ENCODE measurements around the gene PRAMEF13. TPM values are rescaled to one million over a fixed set of nuclear protein-coding genes. Genes with fewer than 3 reads are reported as not detected.

PRAMEF13 gene, protein sequence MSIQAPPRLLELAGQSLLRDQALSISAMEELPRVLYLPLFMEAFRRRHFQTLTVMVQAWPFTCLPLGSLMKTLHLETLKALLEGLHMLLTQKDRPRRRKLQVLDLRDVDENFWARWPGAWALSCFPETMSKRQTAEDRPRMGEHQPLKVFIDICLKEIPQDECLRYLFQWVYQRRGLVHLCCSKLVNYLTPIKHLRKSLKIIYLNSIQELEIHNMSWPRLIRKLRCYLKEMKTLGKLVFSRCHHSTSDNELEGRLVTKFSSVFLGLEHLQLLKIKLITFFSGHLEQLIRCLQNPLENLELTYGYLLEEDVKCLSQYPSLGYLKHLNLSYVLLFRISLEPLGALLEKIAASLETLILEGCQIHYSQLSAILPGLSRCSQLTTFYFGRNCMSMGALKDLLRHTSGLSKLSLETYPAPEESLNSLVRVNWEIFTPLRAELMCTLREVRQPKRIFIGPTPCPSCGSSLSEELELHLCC
- total RNA-seq = not detected in 2 replicates

DNA sequence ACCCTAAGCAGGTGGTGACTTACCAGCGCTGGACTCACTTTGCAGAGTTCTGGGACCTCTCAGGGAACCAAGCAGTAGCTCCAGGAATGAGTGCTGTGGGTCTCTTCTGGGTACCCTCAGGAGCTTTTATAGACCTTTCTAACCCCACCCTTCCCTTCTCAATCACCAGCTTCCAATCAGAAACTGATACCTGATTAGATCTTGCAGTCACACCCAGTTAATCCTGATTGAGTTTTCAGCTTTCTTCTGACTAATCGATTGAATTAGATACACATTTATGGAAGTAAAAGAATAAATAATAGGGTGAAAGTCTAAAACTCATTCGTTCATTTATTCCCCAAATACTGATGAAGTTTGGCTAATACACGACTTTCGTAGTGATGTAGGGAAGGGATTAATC is at the start of gene PRAMEF13:
PRAMEF13 (minus strand) TSS at position 101 of the 400 bp plus-strand sequence. CDS start 1,820 bp downstream, outside the sequence.

DNA sequence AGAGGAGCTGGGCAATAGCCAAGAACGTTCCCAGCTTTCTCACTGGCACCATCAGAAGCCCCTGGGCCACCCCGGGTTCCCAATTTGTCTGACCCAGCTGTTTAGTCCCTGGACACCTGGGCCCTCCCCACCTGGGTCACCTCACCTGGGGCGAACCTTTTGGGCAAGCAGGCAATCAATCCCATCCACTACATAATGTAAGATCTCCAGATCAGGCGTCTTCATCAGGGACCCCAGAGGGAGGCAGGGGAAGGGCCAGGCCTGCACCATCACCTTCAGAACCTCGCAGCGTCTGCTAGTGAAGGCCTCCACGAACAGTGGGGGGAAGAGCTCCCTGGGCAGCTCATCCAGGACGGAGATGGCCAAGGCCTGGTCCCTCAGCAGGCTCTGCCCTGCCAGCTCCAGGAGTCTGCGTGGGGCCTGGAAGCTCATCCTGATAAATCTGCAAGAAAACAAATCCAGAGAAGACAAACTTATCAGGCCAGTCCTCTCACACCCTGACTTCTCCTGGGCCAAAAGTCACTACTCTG is 24.5 kb upstream of the PRAMEF13 start, which contains the start of gene PRAMEF18:
PRAMEF18 (minus strand) TSS at position 480 of the 530 bp plus-strand sequence; CDS start at position 432, 48 bp downstream.

DNA sequence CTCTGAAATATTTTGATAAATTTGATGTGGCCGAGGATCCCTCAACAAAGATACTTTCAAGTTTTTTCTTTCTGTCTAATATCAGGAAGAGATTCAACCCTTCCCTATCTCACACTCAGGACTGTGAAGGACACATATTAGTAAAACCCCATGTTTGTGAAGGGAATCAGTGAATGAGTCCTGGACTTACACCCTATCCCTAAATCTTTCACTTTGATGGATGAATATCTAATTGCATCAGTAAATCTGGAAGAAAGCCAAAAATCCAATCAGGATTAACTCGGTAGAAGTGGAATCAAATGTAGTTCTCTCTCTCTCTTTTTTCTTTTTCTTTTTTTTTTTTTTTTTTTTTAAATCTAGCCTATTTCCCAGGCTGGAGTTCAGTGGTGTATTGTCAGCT is 29.7 kb downstream of the PRAMEF13 start, which contains the start of gene PRAMEF9:
PRAMEF9 (plus strand) TSS at position 301 of the 400 bp plus-strand sequence. CDS start 3,433 bp downstream, outside the sequence.

DNA sequence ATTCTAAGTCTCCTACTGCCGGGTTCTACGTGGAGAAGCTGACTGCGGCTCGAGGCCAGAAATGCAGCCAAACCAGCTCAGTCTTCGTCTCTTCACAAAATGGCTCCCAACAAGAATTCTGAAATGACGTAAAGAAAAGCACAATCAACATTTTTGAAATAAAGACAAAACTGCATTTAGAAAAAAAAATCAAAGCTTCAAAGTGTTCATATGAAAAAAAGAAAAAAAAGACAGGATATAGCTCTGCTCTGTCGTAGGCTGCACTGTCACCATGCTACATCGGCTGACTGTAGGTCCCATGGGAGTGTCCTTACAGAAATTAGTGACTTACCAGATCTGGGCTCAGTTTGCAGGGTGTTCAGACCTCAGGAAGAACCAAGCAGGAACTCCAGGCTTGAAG is 35.7 kb downstream of the PRAMEF13 start, which contains the start of gene HNRNPCL4:
HNRNPCL4 (minus strand) TSS at position 101 of the 400 bp plus-strand sequence. CDS start 164 bp downstream, outside the sequence.

DNA sequence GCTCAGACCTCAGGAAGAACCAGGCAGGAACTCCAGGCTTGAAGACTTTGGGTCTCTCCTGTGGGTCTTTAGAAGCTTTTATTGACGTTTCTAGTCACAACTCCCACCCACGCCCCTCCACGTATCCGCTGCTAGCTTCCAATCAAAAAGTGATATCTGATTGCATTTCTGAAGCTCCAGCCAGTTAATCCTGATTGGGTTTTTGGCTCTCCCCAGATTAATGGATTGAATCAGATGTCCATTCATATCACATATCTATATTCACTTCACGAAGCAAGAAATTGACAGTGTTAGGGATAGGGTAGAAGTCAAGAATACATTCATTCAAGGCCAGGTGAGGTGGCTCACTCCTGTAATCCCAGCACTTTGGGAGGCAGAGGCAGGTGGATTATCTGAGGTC is 45.3 kb downstream of the PRAMEF13 start, which contains the start of gene PRAMEF26:
PRAMEF26 (minus strand) TSS at position 101 of the 400 bp plus-strand sequence. CDS start 2,914 bp downstream, outside the sequence.

Other genes starting within 250 kb of the PRAMEF13 start
- gene PRAMEF27, start 144.8 kb downstream of the PRAMEF13 start, total RNA-seq = not detected in 2 replicates
- gene HNRNPCL3, start 140.6 kb downstream of the PRAMEF13 start, total RNA-seq = not detected in 2 replicates
- not detected in 2 replicates for gene PRAMEF25, start 130.6 kb downstream of the PRAMEF13 start, total RNA-seq
- not detected in 2 replicates for gene HNRNPCL2, start 84.6 kb downstream of the PRAMEF13 start, total RNA-seq
- gene PRAMEF26, start 45.4 kb downstream of the PRAMEF13 start, total RNA-seq = not detected in 2 replicates
- not detected in 2 replicates for gene HNRNPCL4, start 35.8 kb downstream of the PRAMEF13 start, total RNA-seq
- gene PRAMEF9, start 29.6 kb downstream of the PRAMEF13 start, total RNA-seq = not detected in 2 replicates
- gene PRAMEF18, start 24.7 kb upstream of the PRAMEF13 start, total RNA-seq = not detected in 2 replicates
- not detected in 2 replicates for gene PRAMEF5, start 52.8 kb upstream of the PRAMEF13 start, total RNA-seq
- gene PRAMEF8, start 83.7 kb upstream of the PRAMEF13 start, total RNA-seq = not detected in 2 replicates
- not detected in 2 replicates for gene PRAMEF33, start 102.1 kb upstream of the PRAMEF13 start, total RNA-seq
- gene PRAMEF15, start 114.2 kb upstream of the PRAMEF13 start, total RNA-seq = not detected in 2 replicates
- not detected in 2 replicates for gene PRAMEF14, start 145.7 kb upstream of the PRAMEF13 start, total RNA-seq
- gene PRAMEF19, start 170.5 kb upstream of the PRAMEF13 start, total RNA-seq = not detected in 2 replicates
- gene PRAMEF17, start 188.2 kb upstream of the PRAMEF13 start, total RNA-seq = not detected in 2 replicates
- gene PRAMEF20, start 209.0 kb upstream of the PRAMEF13 start, total RNA-seq = not detected in 2 replicates

All from epithelial cell of umbilical artery (primary cell).